H1 (cell line): Measurements from ENCODE around the gene CCDC175. TPM values are rescaled to one million over a fixed set of nuclear protein-coding genes. Genes with fewer than 3 reads are reported as not detected.

Source experiments
- CTCF ChIA-PET: fragments of 300-600 bp; sonication (Branson Sonifier 250); formaldehyde crosslinking; loops from one replicate; lab custom pipeline; 2021; ENCODE audit not compliant: partially characterized antibody; lab: Charles Lee
- POLR2A ChIA-PET: fragments of 300-600 bp; sonication (Branson Sonifier 250); formaldehyde crosslinking; loops from one replicate; lab custom pipeline; 2021; ENCODE audit warnings: inconsistent platforms; ENCODE audit not compliant: partially characterized antibody; lab: Charles Lee
- DNase-seq, 2 experiments: peaks; one replicate each; pipeline versions ENCODE4 v3.0.0 to v3.0.0-alpha.2; 2010 to 2022; ENCODE audit warnings: low spot score in 2 of 2, low read depth in 1 of 2, mixed read lengths in 1 of 2
- FAIRE-seq: peaks from 2 replicates; lab custom pipeline; 2011; peaks lifted over from hg19 to GRCh38; lab: Jason Lieb, UNC
- H2AFZ ChIP-seq: 2 replicates; pipeline ENCODE4 v1.8.1; 2012; ENCODE audit warnings: low read length, inconsistent platforms
- H2AK5ac ChIP-seq: 2 replicates; pipeline ENCODE4 v1.6.1; 2013; ENCODE audit warnings: low read depth, low read length
- H2BK120ac ChIP-seq: replicated peaks from 2 replicates; pipeline ENCODE3; 2013; ENCODE audit warnings: low read depth, low read length, inconsistent platforms
- H2BK12ac ChIP-seq: 2 replicates; pipeline ENCODE4 v1.6.1; 2013; ENCODE audit warnings: low read depth, low read length
- H2BK15ac ChIP-seq: 2 replicates; pipeline ENCODE4 v1.6.1; 2013; ENCODE audit warnings: low read length
- H2BK20ac ChIP-seq: 2 replicates; pipeline ENCODE4 v1.6.1; 2013; ENCODE audit warnings: low read length
- H2BK5ac ChIP-seq: 2 replicates; pipeline ENCODE4 v1.6.1; 2013; ENCODE audit warnings: low read depth, low read length
- H3K14ac ChIP-seq: 2 replicates; pipeline ENCODE4 v1.6.1; 2013; ENCODE audit warnings: inconsistent platforms; ENCODE audit not compliant: insufficient read length
- H3K18ac ChIP-seq: 2 replicates; pipeline ENCODE4 v1.6.1; 2013; ENCODE audit warnings: low read length; ENCODE audit errors: extremely low read depth
- H3K23ac ChIP-seq: 2 replicates; pipeline ENCODE4 v1.6.1; 2013; ENCODE audit warnings: inconsistent platforms; ENCODE audit not compliant: insufficient read length
- H3K23me2 ChIP-seq: 2 replicates; pipeline ENCODE4 v1.6.1; 2013; ENCODE audit warnings: low read depth, low read length
- H3K27ac ChIP-seq: 2 replicates; pipeline ENCODE4 v1.6.1; 2011; ENCODE audit warnings: low read depth, low read length, inconsistent platforms
- H3K27me3 ChIP-seq, 4 experiments: replicated peaks in 1 of 4; 1 replicate in 1 of 4; 2 replicates in 3 of 4; pipeline versions ENCODE4 v1.6.1 to v1.8.1; 2011 to 2013; ENCODE audit warnings: low read length in 3 of 4, mild to moderate bottlenecking in 3 of 4, inconsistent platforms in 2 of 4, mixed read lengths in 2 of 4, moderate library complexity in 1 of 4; ENCODE audit not compliant: control insufficient read depth in 3 of 4, insufficient read depth in 3 of 4; ENCODE audit errors: extremely low read depth in 1 of 4
- H3K36me3 ChIP-seq, 4 experiments: 2 replicates each; pipeline versions ENCODE4 v1.6.1 to v1.8.1; 2011 to 2013; ENCODE audit warnings: mild to moderate bottlenecking in 4 of 4, low read length in 3 of 4, moderate library complexity in 2 of 4, control low read depth in 1 of 4, inconsistent platforms in 1 of 4; ENCODE audit not compliant: insufficient read depth in 4 of 4, control insufficient read depth in 2 of 4
- H3K4ac ChIP-seq: replicated peaks from 2 replicates; pipeline ENCODE3; 2013; ENCODE audit warnings: low read length, low read depth, mixed read lengths, inconsistent platforms; ENCODE audit not compliant: insufficient read length
- H3K4me1 ChIP-seq, 4 experiments: replicated peaks in 1 of 4; 1 replicate in 1 of 4; 2 replicates in 3 of 4; pipeline versions ENCODE4 v1.6.1 to v1.8.1; 2011 to 2013; ENCODE audit warnings: low read length in 3 of 4, inconsistent platforms in 2 of 4, mixed read lengths in 1 of 4; ENCODE audit not compliant: insufficient read depth in 4 of 4, control insufficient read depth in 3 of 4
- H3K4me2 ChIP-seq, 2 experiments: 2 replicates each; pipeline versions ENCODE4 v1.6.1 to v1.8.1; 2011 to 2013; ENCODE audit warnings: low read depth in 2 of 2, low read length in 2 of 2, control low read depth in 1 of 2, inconsistent platforms in 1 of 2, mild to moderate bottlenecking in 1 of 2; ENCODE audit not compliant: insufficient read depth in 1 of 2
- H3K4me3 ChIP-seq, 4 experiments: fragments of 200-600, 300-600 bp in 1 of 4; sonication (generic), shearing (Covaris generic), sonication (Bioruptor Twin) in 1 of 4; 2 replicates each; pipeline versions ENCODE4 v1.5.1 to v1.8.1; 2011 to 2016; ENCODE audit warnings: low read length in 4 of 4, low read depth in 3 of 4, control low read depth in 2 of 4, inconsistent platforms in 2 of 4, mild to moderate bottlenecking in 2 of 4, mixed read lengths in 1 of 4, moderate library complexity in 1 of 4; ENCODE audit not compliant: insufficient read depth in 2 of 4; ENCODE audit errors: extremely low read depth in 1 of 4
- H3K56ac ChIP-seq: replicated peaks from 2 replicates; pipeline ENCODE3; 2013; ENCODE audit warnings: low read depth, mild to moderate bottlenecking, mixed read lengths, low read length, inconsistent platforms; ENCODE audit not compliant: insufficient read length
- H3K79me1 ChIP-seq: 2 replicates; pipeline ENCODE4 v1.6.1; 2013; ENCODE audit warnings: low read depth, low read length, control low read depth
- H3K79me2 ChIP-seq, 2 experiments: 2 replicates each; pipeline versions ENCODE4 v1.6.1 to v1.8.1; 2012 to 2013; ENCODE audit warnings: low read length in 2 of 2, mild to moderate bottlenecking in 2 of 2, inconsistent platforms in 1 of 2; ENCODE audit not compliant: insufficient read depth in 2 of 2, control insufficient read depth in 1 of 2
- H3K9ac ChIP-seq, 4 experiments: replicated peaks in 1 of 4; 1 replicate in 1 of 4; 2 replicates in 3 of 4; pipeline versions ENCODE4 v1.6.1 to v1.8.1; 2011 to 2013; ENCODE audit warnings: low read depth in 3 of 4, low read length in 3 of 4, control low read depth in 2 of 4, mild to moderate bottlenecking in 2 of 4, moderate library complexity in 2 of 4, inconsistent platforms in 1 of 4; ENCODE audit errors: extremely low read depth in 1 of 4
- H3K9me3 ChIP-seq, 2 experiments: 2 replicates each; pipeline versions ENCODE4 v1.6.1 to v1.8.1; 2012 to 2013; ENCODE audit warnings: mild to moderate bottlenecking in 2 of 2, moderate library complexity in 2 of 2, control low read depth in 1 of 2, inconsistent platforms in 1 of 2, low read depth in 1 of 2, low read length in 1 of 2, mixed read lengths in 1 of 2; ENCODE audit not compliant: insufficient read depth in 2 of 2
- H4K20me1 ChIP-seq, 2 experiments: replicated peaks in 1 of 2; 2 replicates each; pipeline versions ENCODE3 to v1.8.1; 2011 to 2013; ENCODE audit warnings: inconsistent platforms in 2 of 2, low read length in 2 of 2, mild to moderate bottlenecking in 1 of 2; ENCODE audit not compliant: insufficient read depth in 2 of 2, control insufficient read depth in 1 of 2
- H4K5ac ChIP-seq: 2 replicates; pipeline ENCODE4 v1.6.1; 2013; ENCODE audit warnings: low read length, low read depth, mixed read lengths, inconsistent platforms; ENCODE audit not compliant: insufficient read length
- H4K8ac ChIP-seq: 2 replicates; pipeline ENCODE4 v1.8.0; 2013; ENCODE audit warnings: mild to moderate bottlenecking, moderate library complexity, low read length, inconsistent platforms; ENCODE audit not compliant: insufficient read depth; ENCODE audit errors: extremely low read depth
- H4K91ac ChIP-seq: replicated peaks from 2 replicates; pipeline ENCODE3; 2013; ENCODE audit warnings: low read length, mixed read lengths, inconsistent platforms; ENCODE audit not compliant: insufficient read length
- BRCA1 ChIP-seq: IDR thresholded peaks from 2 replicates; pipeline ENCODE4 v1.6.1; 2012; ENCODE audit warnings: low read depth, low read length, improper control_type of control experiment
- EP300 ChIP-seq, 2 experiments: IDR thresholded peaks; 1 replicate in 1 of 2; 2 replicates in 1 of 2; pipeline ENCODE4 v1.6.1; 2011 to 2012; ENCODE audit warnings: low read depth in 2 of 2, low read length in 2 of 2, mild to moderate bottlenecking in 2 of 2, borderline replicate concordance in 1 of 2, inconsistent platforms in 1 of 2, moderate library complexity in 1 of 2
- KDM1A ChIP-seq: fragments of 200-600, 300-600 bp; sonication (generic); IDR thresholded peaks from 2 replicates; pipeline ENCODE4 v1.7.1; 2016; ENCODE audit warnings: mild to moderate bottlenecking, low read length, borderline replicate concordance
- WGBS, 2 experiments: shearing (Covaris generic) in 1 of 2; methylation state at CpG; one replicate each; pipeline versions ENCODE4 v1.1.6 to v1.1.7; 2013 to 2015; ENCODE audit warnings: low lambda C conversion rate in 2 of 2, mixed read lengths in 2 of 2, inconsistent platforms in 1 of 2, low coverage in 1 of 2, missing lambda C conversion rate in 1 of 2; ENCODE audit not compliant: insufficient replicate concordance in 2 of 2, insufficient coverage in 1 of 2, insufficient read length in 1 of 2; ENCODE audit errors: extremely low coverage in 1 of 2, missing lambda C conversion rate in 1 of 2; 5-methylcytosine and 5-hydroxymethylcytosine counted together
- polyA plus RNA-seq, 7 experiments: library from polyadenylated mRNA; depleted of rRNA in 3 of 7; stranded (reverse) in 5 of 7; unstranded in 2 of 7; fragments of >200 nt in 5 of 7; fragments of 200-250 nt in 2 of 7; gene quantifications; 1 replicate in 5 of 7; 2 replicates in 1 of 7; 4 replicates in 1 of 7; pipeline versions ENCODE4 v1.2.1 to v1.2.3, GENCODE V29; 2011 to 2013; ENCODE audit warnings: missing spikeins in 2 of 7, mixed read lengths in 2 of 7
- total RNA-seq: library from RNA; stranded (reverse); fragmentation: NEBNext Ultra II Directional; extraction: Animal tissue kit (Norgen Biotek cat#: 25700); gene quantifications from 2 replicates; pipeline ENCODE4 v1.2.1, GENCODE V29; 2021

The CCDC175 gene
- total and polyA plus RNA-seq, 2 of the 8 experiments (the other 6 are each of a cell fraction or from before 2014, with no cell fraction given) = 0.19 TPM; not detected in 1

DNA sequence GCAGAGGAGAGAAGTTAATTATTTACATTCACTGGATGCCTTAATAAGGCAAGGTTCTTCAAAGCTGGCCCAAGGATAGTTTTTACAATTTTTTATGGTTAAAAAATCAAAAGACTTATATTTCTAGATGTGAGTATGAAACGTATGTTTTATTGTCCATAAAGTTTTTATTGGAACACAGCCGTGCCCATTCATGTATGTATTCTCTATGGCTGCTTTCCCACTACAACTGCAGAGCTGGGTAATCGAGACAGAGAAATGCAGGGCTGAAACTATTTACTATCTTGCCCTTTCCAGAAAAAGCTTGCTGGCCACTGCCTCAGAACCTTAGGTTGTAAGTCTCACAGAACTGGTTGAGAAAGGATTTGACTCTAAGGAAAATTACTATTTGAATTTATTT is 75.9 kb downstream of the CCDC175 start:
- H2BK5ac ChIP-seq = no peak overlapping the region
- no peaks in the 10 kb centered on the region for H3K79me2 ChIP-seq
- FAIRE-seq (no peak), DNase-seq (no peak)
- no peak overlapping the region for H3K23ac ChIP-seq
- no peak overlapping the region for H4K5ac ChIP-seq
- H3K23me2 ChIP-seq = no peaks in the 10 kb centered on the region
- H2AK5ac ChIP-seq = no peak overlapping the region
- no peaks in the 10 kb centered on the region for H3K4me1 ChIP-seq
- no peak overlapping the region for H3K14ac ChIP-seq
- no peak overlapping the region for H2BK12ac ChIP-seq
- H3K36me3 ChIP-seq = peaks cover 4 to 53% (median 16%) of the 10 kb centered on the region in 4 experiments; a peak in 6 of 8 replicates
- 91% methylated on average over 3 of the region's 3 CpGs; no CpG with 5 or more reads in 1 of the 2 experiments for WGBS, 2 experiments
- H4K91ac ChIP-seq = no peak overlapping the region
- no peaks in the 10 kb centered on the region for H3K9me3 ChIP-seq
- H2BK20ac ChIP-seq = no peak overlapping the region
- no peak overlapping the region for H3K27ac ChIP-seq
- H3K4ac ChIP-seq = no peak overlapping the region
- no peaks in the 10 kb centered on the region for H3K27me3 ChIP-seq
- no peak for TF ChIP-seq KDM1A
- TF ChIP-seq BRCA1 = no peak
- TF ChIP-seq EP300 (IDR thresholded peaks at IDR 0.05; ENCODE audit: borderline replicate concordance in 1 of 2, low read depth in 2 of 2, low read length in 2 of 2) = no peak
- H4K8ac ChIP-seq = no peak overlapping the region
- no peak overlapping the region for H2BK120ac ChIP-seq
- H2AFZ ChIP-seq = no peak overlapping the region
- H3K4me2 ChIP-seq = no peak overlapping the region
- no peak overlapping the region for H3K56ac ChIP-seq
- no peak overlapping the region for H3K4me3 ChIP-seq
- ChIA-PET CTCF (interaction anchor here (1.1 to 6.3 kb wide), 3 partner anchors 67 to 76 kb away, joined by 3 to 34 read pairs (median 3); partner anchors contain the start of gene CCDC175), POLR2A (no interaction called here)
- no peak overlapping the region for H3K18ac ChIP-seq
- H4K20me1 ChIP-seq = no peaks in the 10 kb centered on the region
- H3K79me1 ChIP-seq = no peaks in the 10 kb centered on the region
- no peak overlapping the region for H2BK15ac ChIP-seq
- no peak overlapping the region for H3K9ac ChIP-seq
